Testis (tissue), 3 donors: Measurements from ENCODE around the gene EGFL8. TPM values are rescaled to one million over a fixed set of nuclear protein-coding genes. Genes with fewer than 3 reads are reported as not detected.
A peak's percentile ranks its signal among the peaks of the same experiment; 100 is the strongest.
"Not testable (repeated sequence)": the region's sequence is repeated elsewhere in the genome, so short reads cannot be mapped to it uniquely, and the experiment has no call there.

Source experiments
- DNase-seq: peaks from one replicate; pipeline ENCODE4 v3.0.0-alpha.2; 2019
- H3K27ac ChIP-seq, 2 donors: fragments of 200-600 bp; sonication (generic); one replicate each; pipeline ENCODE4 v1.5.1; 2019
- H3K27me3 ChIP-seq: fragments of 200-600 bp; sonication (generic); one replicate; pipeline ENCODE4 v1.5.1; 2019
- H3K36me3 ChIP-seq: fragments of 200-600 bp; sonication (generic); one replicate; pipeline ENCODE4 v1.5.1; 2017; ENCODE audit warnings: low read depth; ENCODE audit errors: missing control alignments
- H3K4me1 ChIP-seq: fragments of 200-600 bp; sonication (generic); one replicate; pipeline ENCODE4 v1.5.1; 2019
- H3K4me3 ChIP-seq, 2 donors: fragments of 200-600 bp; sonication (generic); one replicate each; pipeline ENCODE4 v1.5.1; 2017 to 2019
- H3K9me3 ChIP-seq: fragments of 200-600 bp; sonication (generic); one replicate; pipeline ENCODE4 v1.5.1; 2017
- CTCF ChIP-seq, 3 experiments: fragments of 450-650 bp in 2 of 3; fragments of 200-600 bp in 1 of 3; sonication (generic) in 1 of 3; IDR thresholded peaks; one replicate each; pipeline ENCODE4 v1.5.1; 2016 to 2019; ENCODE audit warnings: antibody characterized with exemption in 3 of 3, mild to moderate bottlenecking in 2 of 3, moderate library complexity in 1 of 3
- POLR2A ChIP-seq: fragments of 450-650 bp; IDR thresholded peaks from one replicate; pipeline ENCODE4 v1.6.1; 2017; ENCODE audit warnings: antibody characterized with exemption, mild to moderate bottlenecking, moderate library complexity
- WGBS, 2 donors: methylation state at CpG; one replicate each; pipeline ENCODE4 v1.1.5; 2018; 5-methylcytosine and 5-hydroxymethylcytosine counted together
- intact Hi-C: fragments of 100-400 bp; cut with DNase I; formaldehyde crosslinking; loops from one replicate; pipeline ENCODE4 v1.15.1; 2023; ENCODE audit warnings: low total_unique reads
- polyA plus RNA-seq: library from polyadenylated mRNA; stranded (reverse); fragments of 350-450 nt; fragmentation: Illumina TruSeq; extraction: RNeasy Lipid Tissue Mini Kit (QIAGEN cat#74804); gene quantifications from one replicate; pipeline ENCODE4 v1.2.3, GENCODE V29; 2014; ENCODE audit warnings: low read depth, low replicate concordance; ENCODE audit not compliant: insufficient read depth
- total RNA-seq, 2 donors: library from RNA; depleted of rRNA; stranded (reverse); fragments of >200 nt; gene quantifications; one replicate each; pipeline ENCODE4 v1.2.3, GENCODE V29; 2016

Gene EGFL8
- total and polyA plus RNA-seq, 3 donors from 2014 or later: 13.9 to 25.7 (median 24.3) TPM

DNA sequence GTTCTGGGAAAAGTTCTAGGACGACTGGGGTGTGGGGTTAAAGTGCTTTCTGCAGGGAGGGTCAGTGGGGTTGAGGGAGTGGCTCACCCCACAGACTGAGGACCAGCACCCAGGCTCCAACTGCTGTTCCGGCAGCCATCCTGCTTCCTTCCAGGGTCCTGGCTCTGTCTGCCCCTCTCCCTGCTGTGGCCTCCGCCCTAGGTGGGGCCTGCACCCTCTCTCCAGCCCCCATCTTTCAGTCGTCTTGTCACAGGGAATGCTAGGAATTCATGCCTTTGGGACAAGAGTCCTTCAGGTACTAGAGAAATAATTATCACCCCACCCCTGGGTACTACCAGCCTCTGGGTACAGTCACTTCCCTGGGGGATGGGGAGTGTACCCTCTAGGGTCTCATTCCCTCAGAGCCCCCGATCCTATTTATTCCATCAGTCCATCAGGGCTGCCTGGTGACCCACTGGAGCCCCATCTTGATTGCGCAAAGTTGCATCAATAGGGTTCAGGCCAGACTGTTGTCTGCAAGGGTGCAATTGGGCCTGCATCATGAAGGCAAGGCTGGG, 19.8 kb downstream of the EGFL8 start, which contains the start of gene AGER:
Gene AGER, minus strand, starts transcription at position 170 of the 557 bp plus-strand sequence. Its CDS starts 31 bp downstream, at position 139.
- Histone ChIP-seq H3K27me3 (no peaks in the 10 kb centered on the region), H3K27ac (peak within 1 kb of the TSS in 1 of 2 donors; percentile 84), H3K9me3 (no peaks in the 10 kb centered on the region), H3K36me3 (no peaks in the 10 kb centered on the region), H3K4me3 (no peak within 1 kb of the TSS), H3K4me1 (peaks cover 26% of the 10 kb centered on the region)
- no peak for TF ChIP-seq POLR2A
- no peak for TF ChIP-seq CTCF (IDR thresholded peaks at IDR 0.05)
- intact Hi-C loops: no loop called here
- no peak for DNase-seq
- 74 to 78% methylated on average over 5 to 6 of the region's 6 CpGs for WGBS, 2 donors

GRCh38 chr6:32185681-32186131, 21.3 kb downstream of the EGFL8 start:
- Histone ChIP-seq H3K4me1 (peaks cover 25% of the 10 kb centered on the region), H3K27ac (peak overlapping the region; percentile 76 to 84)
- WGBS, 2 donors: 33 to 39% methylated on average over 11 of the region's 11 CpGs
- H3K36me3 ChIP-seq, H3K4me3 ChIP-seq, H3K27me3 ChIP-seq, H3K9me3 ChIP-seq, intact Hi-C loops: not testable (repeated sequence)
- peak; percentile 92 for DNase-seq

- H3K36me3 ChIP-seq, H3K27me3 ChIP-seq: not testable (repeated sequence)
These were observed 21.9 kb downstream of the EGFL8 start for GRCh38 chr6:32186151-32186840.

GRCh38 chr6:32187009-32187709, 22.8 kb downstream of the EGFL8 start:
- Histone ChIP-seq H3K27me3 (no peaks in the 10 kb centered on the region), H3K4me1 (peaks cover 32% of the 10 kb centered on the region), H3K27ac (peak overlapping the region; percentile 76 to 84), H3K9me3 (no peaks in the 10 kb centered on the region), H3K4me3 (no peak overlapping the region), H3K36me3 (no peaks in the 10 kb centered on the region)
- 67 to 70% methylated on average over 11 to 12 of the region's 12 CpGs for WGBS, 2 donors
- TF ChIP-seq POLR2A (no peak), CTCF (IDR thresholded peaks at IDR 0.05) (no peak)
- no peak for DNase-seq
- intact Hi-C loops: no loop called here

More at GRCh38 chr6:32186151-32186840, 21.9 kb downstream of the EGFL8 start:
- Histone ChIP-seq H3K27ac (peak overlapping the region; percentile 76 to 84), H3K4me1 (peaks cover 31% of the 10 kb centered on the region)
- DNase-seq, H3K4me3 ChIP-seq, intact Hi-C loops, H3K9me3 ChIP-seq: not testable (repeated sequence)
- WGBS, 2 donors: 56 to 63% methylated on average over 10 of the region's 10 CpGs

DNA sequence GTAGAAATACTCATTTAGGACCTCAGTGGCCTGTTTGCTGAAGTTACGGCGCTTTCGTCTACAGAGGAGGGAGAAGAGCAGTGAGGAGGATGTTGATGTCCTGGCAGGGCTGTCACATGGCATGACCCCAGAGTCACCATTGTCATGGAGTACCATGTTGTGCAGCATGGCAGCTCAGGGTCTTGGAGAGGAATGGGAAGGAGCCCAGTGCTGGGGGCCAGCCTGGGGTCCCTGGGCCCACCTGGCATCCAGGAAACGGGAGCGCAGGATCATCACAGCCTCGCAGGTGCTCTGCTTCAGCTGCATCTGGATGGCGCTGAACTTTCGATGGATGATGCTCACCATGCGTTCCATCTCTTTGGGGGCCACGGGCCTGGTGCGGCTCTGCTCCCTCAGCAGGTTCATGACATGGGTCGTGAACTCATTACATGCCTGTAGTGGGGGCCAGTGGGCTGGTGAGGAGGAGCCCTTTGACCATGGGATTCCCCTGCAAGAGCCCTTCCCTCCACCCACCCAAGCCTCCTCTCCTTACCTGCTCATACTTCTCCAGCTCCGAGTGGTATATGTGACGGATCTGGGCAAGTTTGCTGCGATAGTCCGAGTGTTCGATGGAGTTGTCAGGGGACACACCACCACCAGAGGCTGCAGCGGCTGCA, 23.5 kb downstream of the EGFL8 start:
- intact Hi-C loops, H3K9me3 ChIP-seq, H3K36me3 ChIP-seq, H3K4me3 ChIP-seq, DNase-seq, H3K27me3 ChIP-seq: not testable (repeated sequence)
- peak overlapping the region in 1 of 2 donors; percentile 98 for H3K27ac ChIP-seq
- peaks cover 32% of the 10 kb centered on the region for H3K4me1 ChIP-seq
- WGBS, 2 donors: 61 to 62% methylated on average over 10 to 18 of the region's 18 CpGs
